ENCODE results near the gene RFPL4AL1.

GRCh38 chr19:55802281-55802680 is 33.4 kb downstream of the RFPL4AL1 start:
- TF ChIP-seq, protein P1, sequence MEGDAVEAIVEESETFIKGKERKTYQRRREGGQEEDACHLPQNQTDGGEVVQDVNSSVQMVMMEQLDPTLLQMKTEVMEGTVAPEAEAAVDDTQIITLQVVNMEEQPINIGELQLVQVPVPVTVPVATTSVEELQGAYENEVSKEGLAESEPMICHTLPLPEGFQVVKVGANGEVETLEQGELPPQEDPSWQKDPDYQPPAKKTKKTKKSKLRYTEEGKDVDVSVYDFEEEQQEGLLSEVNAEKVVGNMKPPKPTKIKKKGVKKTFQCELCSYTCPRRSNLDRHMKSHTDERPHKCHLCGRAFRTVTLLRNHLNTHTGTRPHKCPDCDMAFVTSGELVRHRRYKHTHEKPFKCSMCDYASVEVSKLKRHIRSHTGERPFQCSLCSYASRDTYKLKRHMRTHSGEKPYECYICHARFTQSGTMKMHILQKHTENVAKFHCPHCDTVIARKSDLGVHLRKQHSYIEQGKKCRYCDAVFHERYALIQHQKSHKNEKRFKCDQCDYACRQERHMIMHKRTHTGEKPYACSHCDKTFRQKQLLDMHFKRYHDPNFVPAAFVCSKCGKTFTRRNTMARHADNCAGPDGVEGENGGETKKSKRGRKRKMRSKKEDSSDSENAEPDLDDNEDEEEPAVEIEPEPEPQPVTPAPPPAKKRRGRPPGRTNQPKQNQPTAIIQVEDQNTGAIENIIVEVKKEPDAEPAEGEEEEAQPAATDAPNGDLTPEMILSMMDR (IDR thresholded peaks at IDR 0.05; ENCODE audit: low read depth, low read length, poor library complexity, severe bottlenecking), result no peak
- TF ChIP-seq EZH2phosphoT487 (IDR thresholded peaks at IDR 0.05; ENCODE audit: borderline replicate concordance, low read length), result no peak

All from DOHH2 (cell line).